NCI-H446 treated with DMSO at 0.1 percent for 48 hours (cell line): Measurements from ENCODE around the gene OSTF1.

Experiments used
- DNase-seq: peaks from one replicate; lab custom pipeline; 2025; lab: John Stamatoyannopoulos, UW

OSTF1 gene

GRCh38 chr9:75121914-75122558 lies 33.7 kb downstream of the OSTF1 start:
- no peak for DNase-seq

- no peak for DNase-seq
These were observed 35.4 kb downstream of the OSTF1 start for GRCh38 chr9:75123696-75124095.

- no peak for DNase-seq
These were observed 40.2 kb downstream of the OSTF1 start for GRCh38 chr9:75128535-75128934.

GRCh38 chr9:75130172-75130571 lies 41.9 kb downstream of the OSTF1 start:
- DNase-seq: no peak

- DNase-seq: no peak
These were observed 42.4 kb downstream of the OSTF1 start for GRCh38 chr9:75130621-75131230.

- no peak for DNase-seq
These were observed 43.4 kb downstream of the OSTF1 start for GRCh38 chr9:75131700-75132099.

GRCh38 chr9:75132244-75132643 lies 43.9 kb downstream of the OSTF1 start:
- no peak for DNase-seq

GRCh38 chr9:75133396-75133795 lies 45.1 kb downstream of the OSTF1 start:
- DNase-seq: no peak

DNA sequence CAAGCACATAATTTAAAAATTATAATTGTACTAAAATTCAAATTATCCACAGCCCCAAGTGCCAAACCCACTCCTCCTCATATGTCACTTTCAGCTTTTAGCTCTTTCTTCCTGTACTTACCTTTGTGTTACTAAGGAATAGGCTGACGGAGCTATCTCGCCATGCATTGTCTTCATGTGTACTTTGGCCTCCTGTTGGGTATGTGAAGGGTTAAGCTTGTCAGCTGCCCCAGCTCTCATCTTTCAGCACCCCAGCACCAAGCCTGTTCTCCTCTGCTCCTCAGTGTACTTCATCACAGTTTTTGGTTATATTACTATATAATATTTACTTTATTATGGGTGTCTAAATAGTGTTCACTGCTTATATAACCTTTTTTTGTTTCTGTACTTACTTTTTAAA lies 46.2 kb downstream of the OSTF1 start:
- no peak for DNase-seq

GRCh38 chr9:75138260-75139040 lies 50.1 kb downstream of the OSTF1 start:
- no peak for DNase-seq

- DNase-seq: no peak
These were observed 50.9 kb downstream of the OSTF1 start for GRCh38 chr9:75139201-75139600.

GRCh38 chr9:75140261-75140660 lies 51.9 kb downstream of the OSTF1 start:
- DNase-seq: no peak

- no peak for DNase-seq
These were observed 53.9 kb downstream of the OSTF1 start for GRCh38 chr9:75142202-75142601.

DNA sequence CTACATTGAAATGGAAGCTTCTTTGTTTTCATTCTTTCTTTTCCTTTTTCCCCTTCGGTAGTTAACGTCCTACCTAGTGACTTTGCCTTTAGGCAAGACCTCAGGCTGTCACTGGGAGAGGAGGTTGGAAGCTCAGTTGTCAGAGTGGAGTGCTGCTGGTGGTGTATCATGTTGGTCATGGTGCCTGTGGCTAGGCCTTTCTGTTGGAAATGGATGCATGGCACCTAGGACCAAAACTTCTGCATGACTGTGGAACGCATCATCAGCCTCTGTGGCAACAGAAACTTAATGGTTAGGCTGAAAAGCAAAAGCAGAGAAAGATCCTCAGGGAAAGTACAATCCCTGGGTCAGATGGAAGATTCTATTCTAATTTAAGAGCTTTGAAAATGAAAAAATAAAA lies 57.9 kb downstream of the OSTF1 start:
- no peak for DNase-seq

GRCh38 chr9:75147638-75148037 lies 59.3 kb downstream of the OSTF1 start:
- no peak for DNase-seq

- no peak for DNase-seq
These were observed 60.2 kb downstream of the OSTF1 start for GRCh38 chr9:75148561-75148960.

DNA sequence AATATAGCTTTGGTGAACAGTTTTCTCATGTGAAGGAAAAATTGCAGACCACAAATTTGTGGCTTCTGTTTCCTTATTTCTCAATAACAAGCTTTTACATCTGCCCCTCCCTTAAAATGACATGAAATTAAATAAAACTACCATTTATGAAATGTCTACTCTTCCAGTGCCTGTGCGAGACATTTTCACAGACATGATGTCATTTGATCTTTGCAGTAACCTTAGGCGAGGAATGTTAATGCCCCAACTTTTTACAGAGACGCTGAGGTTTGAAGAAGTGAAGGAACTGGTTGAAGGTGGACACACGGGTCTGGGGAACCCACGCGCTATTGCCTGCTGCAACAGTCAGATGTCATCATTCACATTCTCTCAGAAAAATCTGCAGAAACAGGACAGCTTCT lies 61.5 kb downstream of the OSTF1 start:
- no peak for DNase-seq

GRCh38 chr9:75150512-75150911 lies 62.2 kb downstream of the OSTF1 start:
- DNase-seq: no peak

- DNase-seq: no peak
These were observed 64.1 kb downstream of the OSTF1 start for GRCh38 chr9:75152416-75152815.

- DNase-seq: no peak
These were observed 68.5 kb downstream of the OSTF1 start for GRCh38 chr9:75156858-75157257.

GRCh38 chr9:75161116-75161857 lies 73.0 kb downstream of the OSTF1 start:
- DNase-seq: no peak

DNA sequence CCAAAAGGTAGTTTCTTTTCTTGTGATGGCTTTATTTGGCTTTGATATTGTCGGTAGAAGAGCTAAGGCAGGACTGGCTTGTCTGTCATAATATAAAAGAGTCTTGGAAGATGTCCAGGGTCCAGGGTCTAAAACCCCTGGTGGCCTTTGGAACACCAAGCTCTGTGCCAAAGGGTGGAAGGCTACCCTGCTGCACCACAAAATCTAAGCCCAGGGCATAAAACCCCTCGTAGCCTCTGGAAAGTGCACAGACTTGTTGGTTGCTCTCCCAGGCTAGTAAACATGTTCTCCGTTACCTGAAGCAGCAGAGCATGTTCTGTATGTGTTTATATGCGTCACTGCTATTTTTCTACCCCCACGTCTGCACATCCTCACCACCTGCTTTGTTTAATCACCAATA lies 75.5 kb downstream of the OSTF1 start:
- no peak for DNase-seq

DNA sequence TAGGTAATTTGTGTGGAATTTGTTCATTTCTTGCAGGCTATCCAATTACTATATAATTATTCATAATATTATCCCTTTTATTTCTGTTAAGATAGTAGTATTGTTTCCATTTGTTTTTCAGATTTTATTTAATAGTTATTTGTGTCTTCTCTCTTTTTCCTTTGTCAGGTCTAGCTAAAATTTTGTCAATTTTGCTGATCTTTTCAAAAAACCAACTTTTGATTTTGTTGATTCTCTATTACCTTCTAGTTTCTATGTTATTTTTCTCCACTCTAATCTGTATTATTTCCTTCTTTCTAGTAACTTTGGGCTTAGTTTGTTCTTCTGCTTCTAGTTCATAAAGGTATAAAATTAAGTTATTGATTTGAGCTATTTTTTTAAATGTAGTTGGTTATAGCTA lies 76.3 kb downstream of the OSTF1 start:
- no peak for DNase-seq
